GM19438 (cell line): ENCODE data around the gene PARD3.
A peak's percentile ranks its signal among the peaks of the same experiment; 100 is the strongest.

Experiments used
- ATAC-seq: cut with Tn5 transposase; IDR thresholded peaks from one replicate; pipeline ENCODE4 v1.9.1; 2021; ENCODE audit warnings: low read depth; ENCODE audit not compliant: unreplicated experiment

PARD3 gene

GRCh38 chr10:34553747-34554146, 261.3 kb downstream of the PARD3 start:
- no peak for ATAC-seq

DNA sequence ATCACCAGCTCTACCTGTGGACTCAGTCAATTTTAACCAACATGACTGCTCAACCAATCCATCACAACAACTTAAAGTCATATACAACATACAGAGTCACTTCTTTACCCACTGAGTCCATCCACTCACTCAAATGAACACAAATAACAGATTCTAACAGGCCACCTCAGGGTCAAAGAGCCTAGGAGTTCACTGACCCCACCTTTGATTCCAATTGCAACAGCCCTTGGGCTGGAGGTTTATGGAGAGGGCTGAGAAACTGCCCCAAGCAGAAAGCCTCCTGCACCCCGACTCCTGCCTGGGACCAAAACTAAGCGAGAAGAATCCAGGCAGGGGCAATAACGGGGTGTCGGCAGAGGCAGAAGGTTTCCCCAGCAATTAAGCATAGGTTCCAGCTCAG, 263.8 kb downstream of the PARD3 start:
- no peak for ATAC-seq

- no peak for ATAC-seq
These were observed 265.1 kb downstream of the PARD3 start for GRCh38 chr10:34549953-34550352.

GRCh38 chr10:34549001-34549400, 266.1 kb downstream of the PARD3 start:
- ATAC-seq, result no peak

GRCh38 chr10:34548466-34548865, 266.6 kb downstream of the PARD3 start:
- ATAC-seq, result no peak

GRCh38 chr10:34547695-34548094, 267.4 kb downstream of the PARD3 start:
- no peak for ATAC-seq

GRCh38 chr10:34547291-34547690, 267.8 kb downstream of the PARD3 start:
- no peak for ATAC-seq

DNA sequence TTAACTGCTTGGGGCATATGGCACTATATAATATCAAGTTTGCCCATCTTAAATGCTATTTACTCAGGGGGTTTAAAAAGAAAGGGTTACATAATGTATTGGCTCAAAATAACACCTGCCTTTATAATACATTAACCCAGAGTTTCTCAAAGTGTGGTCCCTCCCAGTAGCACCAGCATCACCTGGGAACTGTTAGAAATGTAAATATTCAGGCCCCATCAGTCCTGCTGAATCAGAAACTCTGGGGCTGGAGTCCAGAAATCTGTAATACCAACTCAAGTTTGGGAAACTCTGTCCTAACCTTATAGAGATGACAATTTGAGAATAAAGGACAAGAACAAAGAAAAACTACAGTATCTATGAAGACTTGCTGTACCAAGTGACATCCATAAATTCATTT, 270.7 kb downstream of the PARD3 start:
- no peak for ATAC-seq

DNA sequence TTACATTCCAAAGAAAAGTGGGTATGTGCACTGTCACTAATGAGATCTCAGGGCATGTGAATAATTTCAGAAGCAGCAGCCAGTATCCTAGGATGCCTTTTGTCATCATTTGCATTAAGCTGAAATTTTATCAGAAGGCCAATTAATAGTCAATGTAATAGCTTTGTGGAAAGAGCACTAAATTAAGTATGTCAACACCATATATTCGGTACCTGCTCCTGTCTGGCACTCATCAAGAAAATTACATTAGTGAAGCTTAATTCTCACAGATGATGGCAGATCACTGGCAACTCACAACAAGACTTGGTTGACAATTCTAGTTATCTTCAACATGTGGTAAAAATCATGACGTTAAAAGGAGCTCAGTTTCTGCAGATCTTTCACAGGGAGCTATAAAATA, 271.4 kb downstream of the PARD3 start:
- no peak for ATAC-seq

DNA sequence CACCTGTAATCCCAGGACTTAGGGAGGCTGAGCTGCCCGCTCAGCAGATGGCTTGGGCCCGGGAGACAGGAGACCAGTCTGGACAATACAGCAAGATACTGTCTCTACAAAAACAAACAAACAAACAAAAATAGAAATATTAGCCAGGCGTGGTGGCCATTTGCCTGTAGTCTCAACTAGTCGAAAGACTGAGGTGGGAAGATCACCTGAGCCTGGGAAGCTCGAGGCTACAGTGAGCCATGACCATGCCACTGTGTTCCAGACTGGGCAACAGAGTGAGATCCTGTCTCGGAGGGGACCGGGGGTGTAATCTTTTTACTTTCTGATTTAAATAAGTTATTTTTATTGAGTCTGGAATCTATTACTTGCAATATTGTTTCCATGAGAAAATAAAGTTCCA, 274.6 kb downstream of the PARD3 start:
- ATAC-seq, result no peak

GRCh38 chr10:34539533-34540315, 275.4 kb downstream of the PARD3 start:
- ATAC-seq, result no peak

DNA sequence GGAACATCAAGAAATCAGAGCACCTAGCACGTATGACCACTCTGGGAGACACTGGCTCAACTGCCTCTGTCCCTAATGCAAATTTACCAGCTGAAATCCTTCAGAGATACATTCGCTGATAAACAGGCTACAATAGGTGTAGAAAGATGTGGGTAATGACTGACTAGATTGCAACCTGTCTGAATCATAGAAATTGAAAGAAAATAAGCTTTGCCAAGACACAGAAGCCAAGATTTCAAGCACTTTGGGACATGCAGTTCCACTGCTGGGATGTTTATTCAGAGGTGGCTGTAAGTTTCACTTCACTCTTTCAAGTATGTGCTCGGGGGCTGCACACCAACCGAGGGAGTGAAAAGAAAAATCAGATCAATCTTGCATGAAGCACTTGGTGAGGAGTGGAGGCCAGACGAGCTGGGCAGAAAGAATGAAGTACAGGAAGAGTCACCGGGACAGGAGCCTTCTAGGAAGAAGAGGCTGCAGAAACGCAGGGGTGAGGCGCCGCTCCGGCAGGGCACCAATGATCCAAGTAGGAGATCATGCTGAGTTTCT, 276.7 kb downstream of the PARD3 start:
- ATAC-seq, result peak; percentile 63

GRCh38 chr10:34537629-34538231, 277.4 kb downstream of the PARD3 start:
- peak; percentile 79 for ATAC-seq

GRCh38 chr10:34535872-34536271, 279.2 kb downstream of the PARD3 start:
- no peak for ATAC-seq

DNA sequence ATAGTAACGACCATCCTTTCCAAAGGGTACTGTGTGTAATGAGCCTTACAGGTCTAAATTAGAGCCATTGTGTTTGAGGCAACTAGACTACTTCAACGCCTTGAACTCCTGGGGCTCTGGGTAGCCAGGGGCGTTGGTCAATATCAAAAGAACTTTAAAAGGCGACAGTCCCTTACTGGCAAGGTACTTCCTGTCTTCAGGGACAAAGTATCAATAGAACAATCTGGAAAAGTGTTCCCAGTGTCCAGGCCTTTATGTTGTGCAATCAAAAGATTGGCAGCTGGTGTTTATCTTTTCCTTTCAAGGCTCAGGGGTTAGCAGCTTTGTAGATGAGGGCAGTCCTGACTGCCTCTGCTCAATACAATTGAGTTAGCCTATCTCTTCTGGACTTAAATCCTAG, 284.3 kb downstream of the PARD3 start:
- no peak for ATAC-seq

DNA sequence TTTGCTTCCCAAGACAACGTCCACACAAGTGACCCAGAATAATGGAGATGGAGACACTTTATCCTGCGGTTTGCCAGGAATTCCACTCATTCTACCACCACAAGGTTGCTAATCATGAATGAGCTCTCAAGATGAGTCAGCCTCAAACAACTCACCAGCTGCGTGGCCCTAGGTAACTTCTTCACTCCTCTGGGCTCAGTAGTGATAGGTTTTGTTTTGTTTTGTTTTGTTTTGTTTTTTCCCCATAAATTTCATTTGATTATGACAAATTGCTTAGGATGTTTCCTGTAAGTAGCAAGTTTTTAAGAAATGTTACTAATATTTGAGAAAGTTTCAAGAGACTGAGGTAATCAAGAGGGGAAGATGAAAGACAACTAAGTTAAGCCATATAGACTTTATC, 286.8 kb downstream of the PARD3 start:
- no peak for ATAC-seq

DNA sequence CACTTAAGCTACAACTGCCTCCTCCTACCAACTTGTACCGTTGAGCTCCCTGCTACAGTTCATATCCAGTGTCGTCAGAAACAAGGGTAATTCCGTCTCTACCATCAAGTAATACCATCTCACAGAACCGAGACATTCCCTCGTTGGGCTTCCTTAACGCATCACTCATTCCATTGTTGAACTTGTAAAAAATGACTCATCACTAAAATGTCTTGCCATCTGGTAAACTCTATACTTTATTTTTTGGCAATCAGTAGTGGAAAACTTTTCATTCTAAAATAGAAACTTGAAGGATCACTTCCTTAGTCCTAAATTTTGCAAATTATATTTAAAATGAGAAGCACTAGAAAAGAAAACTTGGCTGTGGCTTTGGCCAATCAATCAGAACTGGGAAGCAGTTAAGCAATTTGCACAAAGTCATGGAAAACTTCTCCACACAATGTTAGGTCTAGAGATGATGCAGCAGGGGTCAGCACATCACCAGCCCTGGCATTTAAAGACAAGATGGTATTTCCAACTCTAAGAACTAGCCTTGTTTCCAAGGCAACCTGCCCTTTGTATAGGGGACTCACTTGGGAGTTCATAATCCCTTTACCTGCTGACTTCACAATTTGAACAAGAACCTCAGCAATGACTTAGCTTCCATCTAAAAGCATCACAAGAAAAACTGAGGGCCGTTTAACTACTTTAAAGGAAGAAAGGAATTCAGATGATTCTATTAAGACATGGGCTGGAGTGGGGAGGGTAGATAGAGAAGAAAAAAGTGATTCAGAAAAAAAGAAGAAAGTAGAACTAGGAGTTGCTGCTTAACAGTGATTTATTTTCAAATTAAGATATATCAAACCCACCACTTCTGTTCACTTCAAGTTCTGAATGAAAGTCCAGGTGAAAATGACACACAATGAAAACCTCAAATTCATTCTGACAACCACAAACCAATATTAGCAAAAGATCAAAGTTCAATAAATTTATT, 288.1 kb downstream of the PARD3 start:
- no peak for ATAC-seq

GRCh38 chr10:34526186-34526585, 288.9 kb downstream of the PARD3 start:
- ATAC-seq, result no peak

DNA sequence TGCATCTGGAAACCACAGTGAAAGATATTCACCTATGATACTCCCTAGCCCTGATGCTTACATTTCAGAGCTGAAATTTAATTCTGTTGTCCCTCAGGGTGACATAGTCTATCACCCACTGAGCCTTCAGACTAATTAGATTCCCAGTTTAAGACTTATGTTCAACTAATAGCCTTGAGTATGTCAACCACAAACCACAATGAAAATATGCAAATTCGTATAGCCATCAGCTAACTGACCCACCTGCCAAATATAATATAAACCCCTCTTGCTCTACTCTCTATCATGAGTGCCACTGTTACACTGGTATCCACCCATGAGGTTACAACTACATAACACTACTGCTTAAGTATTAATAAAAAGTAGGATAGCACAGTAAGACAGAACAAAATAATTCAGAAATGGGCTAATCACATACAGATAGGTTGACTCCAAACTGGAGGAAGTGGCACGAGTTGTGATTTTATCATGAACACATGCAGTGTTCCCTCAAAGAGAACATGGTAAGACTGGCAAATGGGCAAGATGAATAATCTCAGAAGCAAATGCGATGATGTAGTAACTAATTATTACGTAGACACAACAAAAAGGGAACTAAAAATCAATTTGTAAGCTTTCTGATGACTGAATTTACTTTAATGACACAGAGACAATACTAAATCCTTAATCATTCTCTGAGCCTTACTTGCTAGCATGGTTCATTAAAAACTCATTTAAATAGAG, 290.6 kb downstream of the PARD3 start:
- ATAC-seq, result no peak

GRCh38 chr10:34523017-34523767, 291.9 kb downstream of the PARD3 start:
- no peak for ATAC-seq
